ENCODE results near the gene SIAE.

The SIAE gene

GRCh38 chr11:124602193-124602592 lies 71.3 kb downstream of the SIAE start:
- TF ChIP-seq, protein P1, sequence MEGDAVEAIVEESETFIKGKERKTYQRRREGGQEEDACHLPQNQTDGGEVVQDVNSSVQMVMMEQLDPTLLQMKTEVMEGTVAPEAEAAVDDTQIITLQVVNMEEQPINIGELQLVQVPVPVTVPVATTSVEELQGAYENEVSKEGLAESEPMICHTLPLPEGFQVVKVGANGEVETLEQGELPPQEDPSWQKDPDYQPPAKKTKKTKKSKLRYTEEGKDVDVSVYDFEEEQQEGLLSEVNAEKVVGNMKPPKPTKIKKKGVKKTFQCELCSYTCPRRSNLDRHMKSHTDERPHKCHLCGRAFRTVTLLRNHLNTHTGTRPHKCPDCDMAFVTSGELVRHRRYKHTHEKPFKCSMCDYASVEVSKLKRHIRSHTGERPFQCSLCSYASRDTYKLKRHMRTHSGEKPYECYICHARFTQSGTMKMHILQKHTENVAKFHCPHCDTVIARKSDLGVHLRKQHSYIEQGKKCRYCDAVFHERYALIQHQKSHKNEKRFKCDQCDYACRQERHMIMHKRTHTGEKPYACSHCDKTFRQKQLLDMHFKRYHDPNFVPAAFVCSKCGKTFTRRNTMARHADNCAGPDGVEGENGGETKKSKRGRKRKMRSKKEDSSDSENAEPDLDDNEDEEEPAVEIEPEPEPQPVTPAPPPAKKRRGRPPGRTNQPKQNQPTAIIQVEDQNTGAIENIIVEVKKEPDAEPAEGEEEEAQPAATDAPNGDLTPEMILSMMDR (IDR thresholded peaks at IDR 0.05; ENCODE audit: borderline replicate concordance, insufficient read depth, low read depth, low read length): no peak
- H3K4me3 ChIP-seq (ENCODE audit: low read depth, low read length): no peak overlapping the region

- TF ChIP-seq, protein P1 (IDR thresholded peaks at IDR 0.05; ENCODE audit: borderline replicate concordance, insufficient read depth, low read depth, low read length): no peak
- no peak overlapping the region for H3K4me3 ChIP-seq (ENCODE audit: low read depth, low read length)
Observed at GRCh38 chr11:124600621-124601320, 72.8 kb downstream of the SIAE start.

GRCh38 chr11:124597626-124598025 lies 75.9 kb downstream of the SIAE start:
- TF ChIP-seq, protein P1 (IDR thresholded peaks at IDR 0.05; ENCODE audit: borderline replicate concordance, insufficient read depth, low read depth, low read length): no peak
- H3K4me3 ChIP-seq (ENCODE audit: low read depth, low read length): no peak overlapping the region

GRCh38 chr11:124595302-124595701 lies 78.2 kb downstream of the SIAE start:
- TF ChIP-seq, protein P1 (IDR thresholded peaks at IDR 0.05; ENCODE audit: borderline replicate concordance, insufficient read depth, low read depth, low read length): no peak
- H3K4me3 ChIP-seq (ENCODE audit: low read depth, low read length): no peak overlapping the region

- TF ChIP-seq, protein P1 (IDR thresholded peaks at IDR 0.05; ENCODE audit: borderline replicate concordance, insufficient read depth, low read depth, low read length): no peak
- H3K4me3 ChIP-seq (ENCODE audit: low read depth, low read length): no peak overlapping the region
Observed at GRCh38 chr11:124592627-124593026, 80.9 kb downstream of the SIAE start.

DNA sequence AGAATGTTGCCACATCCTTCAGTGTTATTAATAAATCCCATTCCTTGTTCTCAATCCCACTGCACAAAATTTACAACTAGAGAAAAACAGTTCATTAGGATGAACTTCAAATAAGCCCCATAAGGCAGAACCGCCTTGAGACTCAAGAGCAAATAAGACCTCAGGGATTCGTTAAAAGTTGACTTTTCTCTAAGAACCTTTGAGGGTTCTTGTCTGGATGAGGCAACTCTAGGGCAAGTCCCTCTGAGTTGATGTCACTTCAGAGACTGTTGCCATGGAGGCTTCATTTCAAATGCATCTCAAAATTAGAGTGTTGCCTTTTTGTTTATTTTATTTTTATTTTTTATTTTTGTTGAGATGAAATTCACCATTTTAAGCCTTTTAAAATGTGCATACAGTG lies 82.1 kb downstream of the SIAE start:
- no peak overlapping the region for H3K4me3 ChIP-seq (ENCODE audit: low read depth, low read length)
- TF ChIP-seq, protein P1 (IDR thresholded peaks at IDR 0.05; ENCODE audit: borderline replicate concordance, insufficient read depth, low read depth, low read length): no peak

DNA sequence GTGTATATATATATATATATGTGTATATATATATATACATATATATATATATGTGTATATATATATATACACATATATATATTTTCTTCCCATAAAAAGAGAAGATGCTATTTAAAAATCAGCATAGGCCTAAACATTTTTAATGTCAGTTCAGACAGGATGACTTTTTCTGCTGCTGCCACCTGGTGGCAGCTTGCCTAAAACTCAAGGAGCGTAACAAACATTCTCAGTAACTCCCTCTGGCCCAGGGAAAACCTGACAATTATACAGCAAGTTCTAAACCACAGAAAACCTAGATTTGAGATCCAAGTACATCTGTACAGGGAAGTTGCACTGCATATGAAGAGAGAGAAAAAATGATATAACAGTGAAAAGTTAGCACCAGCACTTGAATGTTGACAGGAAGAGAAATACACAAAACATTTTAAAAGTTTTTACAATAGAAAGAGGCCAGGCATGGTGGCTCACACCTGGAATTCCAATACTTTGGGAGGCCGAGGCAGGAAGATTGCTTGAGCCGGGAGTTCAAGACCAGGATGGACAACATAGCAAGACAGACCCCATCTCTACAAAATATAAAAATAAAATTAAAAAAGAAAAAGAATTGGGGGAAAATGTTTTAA lies 87.2 kb downstream of the SIAE start:
- H3K4me3 ChIP-seq (ENCODE audit: low read depth, low read length): no peak overlapping the region
- TF ChIP-seq, protein P1 (IDR thresholded peaks at IDR 0.05; ENCODE audit: borderline replicate concordance, insufficient read depth, low read depth, low read length): peak; percentile 65
